CD4-positive, CD25-positive, alpha-beta regulatory T cell (primary cell): ENCODE results near the gene STK26. TPM values are rescaled to one million over a fixed set of nuclear protein-coding genes. Genes with fewer than 3 reads are reported as not detected.

ENCODE experiments used
- ATAC-seq, 2 donors: fragments of 150-1000 bp; cut with Tn5 transposase; one replicate each; pipeline ENCODE4 v1.10.0; 2021; ENCODE audit warnings: low read depth in 2 of 2, moderate number of reproducible peaks in 2 of 2, moderate library complexity in 1 of 2
- DNase-seq, 3 donors: peaks; one replicate each; pipeline versions ENCODE4 v3.0.0 to v3.0.0-alpha.2; 2012 to 2022; ENCODE audit warnings: mixed read lengths in 1 of 3
- H3K27ac ChIP-seq: one replicate; pipeline ENCODE4 v1.7.0; 2013; ENCODE audit warnings: mild to moderate bottlenecking, low read length; ENCODE audit not compliant: insufficient read depth, poor library complexity, severe bottlenecking
- H3K27me3 ChIP-seq: one replicate; pipeline ENCODE4 v1.7.0; 2013; ENCODE audit warnings: low read length; ENCODE audit not compliant: control insufficient read depth, insufficient read depth
- H3K36me3 ChIP-seq: one replicate; pipeline ENCODE4 v1.7.0; 2013; ENCODE audit warnings: mild to moderate bottlenecking, low read length, moderate library complexity; ENCODE audit not compliant: control insufficient read depth, insufficient read depth
- H3K4me1 ChIP-seq: 2 replicates; pipeline ENCODE4 v1.7.0; 2013; ENCODE audit warnings: mild to moderate bottlenecking, low read length; ENCODE audit not compliant: insufficient read depth, control insufficient read depth, poor library complexity, severe bottlenecking
- H3K4me3 ChIP-seq: one replicate; pipeline ENCODE4 v1.7.0; 2013; ENCODE audit warnings: low read depth, mild to moderate bottlenecking, low read length, moderate library complexity
- H3K9me3 ChIP-seq, 2 experiments: 1 replicate in 1 of 2; 2 replicates in 1 of 2; pipeline ENCODE4 v1.7.0; 2013; ENCODE audit warnings: low read length in 2 of 2, mild to moderate bottlenecking in 1 of 2, moderate library complexity in 1 of 2; ENCODE audit not compliant: control insufficient read depth in 2 of 2
- H3K27ac Mint-ChIP-seq, 3 donors: one replicate each; pipeline ENCODE4 v1.8.0; 2020 to 2022; ENCODE audit warnings: mild to moderate bottlenecking in 3 of 3, mixed read lengths in 3 of 3, moderate library complexity in 2 of 3
- H3K27me3 Mint-ChIP-seq: one replicate; pipeline ENCODE4 v1.8.0; 2022; ENCODE audit warnings: mild to moderate bottlenecking, mixed read lengths
- H3K36me3 Mint-ChIP-seq: one replicate; pipeline ENCODE4 v1.8.0; 2020; ENCODE audit warnings: mixed read lengths
- H3K4me1 Mint-ChIP-seq, 4 donors: one replicate each; pipeline ENCODE4 v1.8.0; 2020 to 2022; ENCODE audit warnings: mixed read lengths in 4 of 4, mild to moderate bottlenecking in 1 of 4
- H3K4me3 Mint-ChIP-seq, 4 donors: one replicate each; pipeline ENCODE4 v1.8.0; 2020 to 2022; ENCODE audit warnings: mild to moderate bottlenecking in 4 of 4, mixed read lengths in 4 of 4, moderate library complexity in 3 of 4
- H3K9me3 Mint-ChIP-seq, 7 donors: one replicate each; pipeline ENCODE4 v1.8.0; 2020 to 2022; ENCODE audit warnings: mixed read lengths in 7 of 7, mild to moderate bottlenecking in 3 of 7, moderate library complexity in 2 of 7
- polyA plus RNA-seq, 4 donors: library from polyadenylated mRNA; unstranded; fragments of 300-500 nt; fragmentation: Illumina TruSeq; gene quantifications; one replicate each; pipeline ENCODE4 v1.2.3, GENCODE V29; 2021
- total RNA-seq: library from RNA; stranded (reverse); gene quantifications from one replicate; pipeline ENCODE4 v1.2.3, GENCODE V29; 2022

The STK26 gene
- total and polyA plus RNA-seq, 5 donors from 2014 or later: 18.4 to 29.6 (median 20.2) TPM

- ATAC-seq (no peak), DNase-seq (no peak)
- no peaks in the 10 kb centered on the region for H3K36me3 ChIP-seq
- peaks cover 0 to 8% (median 3%) of the 10 kb centered on the region in 4 donors for H3K4me1 Mint-ChIP-seq
- H3K27ac Mint-ChIP-seq: no peak overlapping the region
- H3K9me3 ChIP-seq: no peaks in the 10 kb centered on the region
- H3K4me3 Mint-ChIP-seq: no peak overlapping the region
- no peaks in the 10 kb centered on the region for H3K36me3 Mint-ChIP-seq
- H3K4me3 ChIP-seq: no peak overlapping the region
- no peak overlapping the region for H3K27ac ChIP-seq
- H3K27me3 ChIP-seq: no peaks in the 10 kb centered on the region
- H3K9me3 Mint-ChIP-seq: no peaks in the 10 kb centered on the region
- H3K4me1 ChIP-seq: no peaks in the 10 kb centered on the region
- no peaks in the 10 kb centered on the region for H3K27me3 Mint-ChIP-seq
These were observed 34.9 kb downstream of the STK26 start for GRCh38 chrX:132058050-132058449.

GRCh38 chrX:132058975-132059374 lies 35.9 kb downstream of the STK26 start:
- no peak overlapping the region for H3K27ac ChIP-seq
- no peak overlapping the region for H3K4me3 Mint-ChIP-seq
- H3K4me1 ChIP-seq: no peaks in the 10 kb centered on the region
- H3K9me3 Mint-ChIP-seq: no peaks in the 10 kb centered on the region
- no peaks in the 10 kb centered on the region for H3K27me3 Mint-ChIP-seq
- no peak for DNase-seq
- ATAC-seq: no peak
- no peaks in the 10 kb centered on the region for H3K9me3 ChIP-seq
- no peak overlapping the region for H3K4me3 ChIP-seq
- H3K27me3 ChIP-seq: no peaks in the 10 kb centered on the region
- H3K36me3 ChIP-seq: no peaks in the 10 kb centered on the region
- no peaks in the 10 kb centered on the region for H3K36me3 Mint-ChIP-seq
- H3K27ac Mint-ChIP-seq: no peak overlapping the region
- peaks cover 0 to 7% (median 3%) of the 10 kb centered on the region in 4 donors for H3K4me1 Mint-ChIP-seq

GRCh38 chrX:132059973-132060540 lies 37.0 kb downstream of the STK26 start:
- no peak for DNase-seq
- Mint-ChIP-seq H3K27me3 (no peaks in the 10 kb centered on the region), H3K9me3 (no peaks in the 10 kb centered on the region), H3K4me1 (peaks cover 0 to 7% (median 3%) of the 10 kb centered on the region in 4 donors), H3K27ac (no peak overlapping the region), H3K36me3 (no peaks in the 10 kb centered on the region), H3K4me3 (no peak overlapping the region)
- no peak for ATAC-seq
- no peak overlapping the region for H3K27ac ChIP-seq
- H3K4me3 ChIP-seq: no peak overlapping the region
- H3K36me3 ChIP-seq: no peaks in the 10 kb centered on the region
- no peaks in the 10 kb centered on the region for H3K9me3 ChIP-seq
- H3K27me3 ChIP-seq: no peaks in the 10 kb centered on the region
- no peaks in the 10 kb centered on the region for H3K4me1 ChIP-seq

GRCh38 chrX:132063334-132063733 lies 40.2 kb downstream of the STK26 start:
- no peak overlapping the region for H3K27ac ChIP-seq
- no peaks in the 10 kb centered on the region for H3K27me3 ChIP-seq
- Mint-ChIP-seq H3K27me3 (no peaks in the 10 kb centered on the region), H3K4me1 (peaks cover 0 to 5% (median 2%) of the 10 kb centered on the region in 4 donors), H3K27ac (no peak overlapping the region), H3K36me3 (no peaks in the 10 kb centered on the region), H3K4me3 (no peak overlapping the region), H3K9me3 (peaks cover 0 to 2% (median 0%) of the 10 kb centered on the region in 7 donors)
- no peaks in the 10 kb centered on the region for H3K9me3 ChIP-seq
- H3K4me1 ChIP-seq: no peaks in the 10 kb centered on the region
- DNase-seq (no peak), ATAC-seq (no peak)
- H3K36me3 ChIP-seq: no peaks in the 10 kb centered on the region
- H3K4me3 ChIP-seq: no peak overlapping the region

- Mint-ChIP-seq H3K4me3 (no peak overlapping the region), H3K27me3 (no peaks in the 10 kb centered on the region), H3K4me1 (peaks cover 0 to 5% (median 2%) of the 10 kb centered on the region in 4 donors), H3K9me3 (peaks cover 0 to 2% (median 0%) of the 10 kb centered on the region in 7 donors), H3K27ac (no peak overlapping the region), H3K36me3 (no peaks in the 10 kb centered on the region)
- ATAC-seq: no peak
- DNase-seq: no peak
- H3K9me3 ChIP-seq: no peaks in the 10 kb centered on the region
- peaks cover 2% of the 10 kb centered on the region for H3K36me3 ChIP-seq
- no peaks in the 10 kb centered on the region for H3K4me1 ChIP-seq
- H3K27ac ChIP-seq: no peak overlapping the region
- no peak overlapping the region for H3K4me3 ChIP-seq
- H3K27me3 ChIP-seq: no peaks in the 10 kb centered on the region
These were observed 40.8 kb downstream of the STK26 start for GRCh38 chrX:132063862-132064261.

- Mint-ChIP-seq H3K4me3 (no peak overlapping the region), H3K9me3 (peaks cover 0 to 2% (median 0%) of the 10 kb centered on the region in 7 donors), H3K27me3 (no peaks in the 10 kb centered on the region), H3K4me1 (peaks cover 0 to 2% (median 0%) of the 10 kb centered on the region in 4 donors), H3K36me3 (peaks cover 6% of the 10 kb centered on the region), H3K27ac (no peak overlapping the region)
- H3K27me3 ChIP-seq: no peaks in the 10 kb centered on the region
- no peak for DNase-seq
- no peak for ATAC-seq
- no peaks in the 10 kb centered on the region for H3K9me3 ChIP-seq
- H3K4me3 ChIP-seq: no peak overlapping the region
- H3K36me3 ChIP-seq: peaks cover 15% of the 10 kb centered on the region
- no peaks in the 10 kb centered on the region for H3K4me1 ChIP-seq
- H3K27ac ChIP-seq: no peak overlapping the region
These were observed 45.3 kb downstream of the STK26 start for GRCh38 chrX:132068405-132068804.

- no peaks in the 10 kb centered on the region for H3K4me1 ChIP-seq
- H3K4me3 ChIP-seq: no peak overlapping the region
- peak in 1 of 3 donors; percentile 4 for DNase-seq
- H3K27ac ChIP-seq: no peak overlapping the region
- H3K27me3 ChIP-seq: no peaks in the 10 kb centered on the region
- peaks cover 15% of the 10 kb centered on the region for H3K36me3 Mint-ChIP-seq
- H3K4me1 Mint-ChIP-seq: peaks cover 0 to 2% (median 0%) of the 10 kb centered on the region in 4 donors
- no peaks in the 10 kb centered on the region for H3K9me3 ChIP-seq
- no peak for ATAC-seq
- H3K9me3 Mint-ChIP-seq: no peaks in the 10 kb centered on the region
- H3K27ac Mint-ChIP-seq: no peak overlapping the region
- H3K27me3 Mint-ChIP-seq: no peaks in the 10 kb centered on the region
- H3K36me3 ChIP-seq: peaks cover 22% of the 10 kb centered on the region
- no peak overlapping the region for H3K4me3 Mint-ChIP-seq
These were observed 48.2 kb downstream of the STK26 start for GRCh38 chrX:132071254-132071653.

GRCh38 chrX:132077414-132077813 lies 54.3 kb downstream of the STK26 start:
- Histone ChIP-seq H3K4me1 (no peaks in the 10 kb centered on the region), H3K27me3 (no peaks in the 10 kb centered on the region), H3K36me3 (peaks cover 11% of the 10 kb centered on the region), H3K9me3 (no peaks in the 10 kb centered on the region), H3K4me3 (no peak overlapping the region), H3K27ac (no peak overlapping the region)
- Mint-ChIP-seq H3K9me3 (no peaks in the 10 kb centered on the region), H3K36me3 (peaks cover 10% of the 10 kb centered on the region), H3K27ac (no peak overlapping the region), H3K27me3 (no peaks in the 10 kb centered on the region), H3K4me3 (no peak overlapping the region), H3K4me1 (no peaks in the 10 kb centered on the region)
- ATAC-seq (no peak), DNase-seq (no peak)
